SK-N-SH treated with all-trans-retinoic acid at 6 μM for 48 hours (cell line): Measurements from ENCODE around the gene PLEKHA1.

Experiments
- ATAC-seq: fragments of 200-7000 bp; cut with Tn5 transposase; 3 replicates; pipeline ENCODE4 v1.9.1; 2020; ENCODE audit warnings: mild to moderate bottlenecking, moderate library complexity
- ARNTL ChIP-seq: fragments of 450-650 bp; formaldehyde crosslinking; IDR thresholded peaks from 2 replicates; pipeline ENCODE4 v1.5.0; 2020; ENCODE audit warnings: low read depth, mild to moderate bottlenecking, moderate library complexity, borderline replicate concordance
- BACH2 ChIP-seq: fragments of 250-450 bp; sonication (Bioruptor Pico); IDR thresholded peaks from 2 replicates; pipeline ENCODE4 v1.9.0; 2021; ENCODE audit warnings: mild to moderate bottlenecking, borderline replicate concordance
- CSDC2 ChIP-seq: fragments of 250-450 bp; sonication (Bioruptor Pico); IDR thresholded peaks from 2 replicates; pipeline ENCODE4 v1.5.0; 2020; ENCODE audit warnings: mild to moderate bottlenecking, moderate library complexity
- GLIS3 ChIP-seq: fragments of 250-450 bp; sonication (Bioruptor Pico); IDR thresholded peaks from 2 replicates; pipeline ENCODE4 v1.5.0; 2020; ENCODE audit warnings: mild to moderate bottlenecking, moderate library complexity
- ISL1 ChIP-seq: fragments of 250-450 bp; sonication (Bioruptor Pico); IDR thresholded peaks from 2 replicates; pipeline ENCODE4 v2.1.2; 2022; ENCODE audit warnings: mild to moderate bottlenecking, moderate library complexity
- OSR1 ChIP-seq: fragments of 250-450 bp; sonication (Bioruptor Pico); IDR thresholded peaks from 2 replicates; pipeline ENCODE4 v1.8.0; 2022; ENCODE audit warnings: moderate library complexity, mild to moderate bottlenecking, inconsistent platforms
- PPARA ChIP-seq: fragments of 250-450 bp; sonication (Bioruptor Pico); IDR thresholded peaks from 2 replicates; pipeline ENCODE4 v1.5.0; 2020; ENCODE audit warnings: mild to moderate bottlenecking, borderline replicate concordance
- SNAI2 ChIP-seq: fragments of 250-450 bp; sonication (Bioruptor Pico); IDR thresholded peaks from 2 replicates; pipeline ENCODE4 v1.5.0; 2020; ENCODE audit warnings: mild to moderate bottlenecking, moderate library complexity
- TOX ChIP-seq: fragments of 250-450 bp; sonication (Bioruptor Pico); IDR thresholded peaks from 2 replicates; pipeline ENCODE4 v1.8.0; 2021; ENCODE audit warnings: mild to moderate bottlenecking, moderate library complexity, borderline replicate concordance
- ZC3H10 ChIP-seq: fragments of 250-450 bp; sonication (Bioruptor Pico); IDR thresholded peaks from 2 replicates; pipeline ENCODE4 v1.5.1; 2021; ENCODE audit warnings: mild to moderate bottlenecking, moderate library complexity
- ZFP3 ChIP-seq: fragments of 250-450 bp; sonication (Bioruptor Pico); IDR thresholded peaks from 2 replicates; pipeline ENCODE4 v1.5.0; 2020; ENCODE audit warnings: mild to moderate bottlenecking, moderate library complexity
- ZFP30 ChIP-seq: fragments of 450-650 bp; formaldehyde crosslinking; IDR thresholded peaks from 2 replicates; pipeline ENCODE4 v1.5.0; 2022; ENCODE audit warnings: mild to moderate bottlenecking, moderate library complexity
- TF ChIP-seq, protein P1 (sequence below): fragments of 250-450 bp; sonication (Bioruptor Pico); IDR thresholded peaks from 2 replicates; pipeline ENCODE4 v1.5.1; 2020; ENCODE audit warnings: low read depth, mild to moderate bottlenecking, moderate library complexity
- TF ChIP-seq, protein P2 (sequence below): fragments of 250-450 bp; sonication (Bioruptor Pico); IDR thresholded peaks from 2 replicates; pipeline ENCODE4 v1.8.0; 2020; ENCODE audit warnings: mild to moderate bottlenecking, moderate library complexity, borderline replicate concordance
- TF ChIP-seq, protein P3 (sequence below): fragments of 250-450 bp; sonication (Bioruptor Pico); IDR thresholded peaks from 2 replicates; pipeline ENCODE4 v1.8.0; 2021; ENCODE audit warnings: low read depth, mild to moderate bottlenecking, moderate library complexity, borderline replicate concordance
- TF ChIP-seq, protein P4 (sequence below): fragments of 250-450 bp; sonication (Bioruptor Pico); IDR thresholded peaks from 2 replicates; pipeline ENCODE4 v1.5.1; 2021; ENCODE audit warnings: mild to moderate bottlenecking, moderate library complexity
- TF ChIP-seq, protein P5 (sequence below): fragments of 250-450 bp; sonication (Bioruptor Pico); IDR thresholded peaks from 2 replicates; pipeline ENCODE4 v1.5.0; 2020; ENCODE audit warnings: mild to moderate bottlenecking, moderate library complexity

PLEKHA1 gene

DNA sequence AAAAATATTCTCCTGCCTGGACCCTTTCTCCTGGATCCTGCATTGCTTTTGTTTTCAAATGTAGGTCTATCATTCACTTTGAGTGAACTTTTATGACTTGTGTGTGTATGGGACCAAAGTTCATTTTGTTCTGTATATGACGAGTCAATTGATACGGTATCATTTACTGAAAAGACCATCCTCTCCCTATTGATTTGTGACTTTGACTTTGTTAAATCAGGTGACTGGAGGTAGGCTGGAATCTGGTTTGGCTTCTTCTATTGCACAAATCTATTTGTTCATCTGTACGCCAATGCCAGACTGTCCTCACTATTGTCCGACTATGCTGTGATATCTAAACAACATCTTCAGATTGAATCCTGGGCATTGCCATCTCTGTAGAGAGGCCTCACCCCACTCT is 74.6 kb downstream of the PLEKHA1 start:
- no peak for TF ChIP-seq ISL1 (CRISPR knock-in tag)
- TF ChIP-seq BACH2: no peak
- TF ChIP-seq, protein P1, sequence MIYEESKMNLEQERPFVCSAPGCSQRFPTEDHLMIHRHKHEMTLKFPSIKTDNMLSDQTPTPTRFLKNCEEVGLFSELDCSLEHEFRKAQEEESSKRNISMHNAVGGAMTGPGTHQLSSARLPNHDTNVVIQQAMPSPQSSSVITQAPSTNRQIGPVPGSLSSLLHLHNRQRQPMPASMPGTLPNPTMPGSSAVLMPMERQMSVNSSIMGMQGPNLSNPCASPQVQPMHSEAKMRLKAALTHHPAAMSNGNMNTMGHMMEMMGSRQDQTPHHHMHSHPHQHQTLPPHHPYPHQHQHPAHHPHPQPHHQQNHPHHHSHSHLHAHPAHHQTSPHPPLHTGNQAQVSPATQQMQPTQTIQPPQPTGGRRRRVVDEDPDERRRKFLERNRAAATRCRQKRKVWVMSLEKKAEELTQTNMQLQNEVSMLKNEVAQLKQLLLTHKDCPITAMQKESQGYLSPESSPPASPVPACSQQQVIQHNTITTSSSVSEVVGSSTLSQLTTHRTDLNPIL: no peak
- TF ChIP-seq, protein P2, sequence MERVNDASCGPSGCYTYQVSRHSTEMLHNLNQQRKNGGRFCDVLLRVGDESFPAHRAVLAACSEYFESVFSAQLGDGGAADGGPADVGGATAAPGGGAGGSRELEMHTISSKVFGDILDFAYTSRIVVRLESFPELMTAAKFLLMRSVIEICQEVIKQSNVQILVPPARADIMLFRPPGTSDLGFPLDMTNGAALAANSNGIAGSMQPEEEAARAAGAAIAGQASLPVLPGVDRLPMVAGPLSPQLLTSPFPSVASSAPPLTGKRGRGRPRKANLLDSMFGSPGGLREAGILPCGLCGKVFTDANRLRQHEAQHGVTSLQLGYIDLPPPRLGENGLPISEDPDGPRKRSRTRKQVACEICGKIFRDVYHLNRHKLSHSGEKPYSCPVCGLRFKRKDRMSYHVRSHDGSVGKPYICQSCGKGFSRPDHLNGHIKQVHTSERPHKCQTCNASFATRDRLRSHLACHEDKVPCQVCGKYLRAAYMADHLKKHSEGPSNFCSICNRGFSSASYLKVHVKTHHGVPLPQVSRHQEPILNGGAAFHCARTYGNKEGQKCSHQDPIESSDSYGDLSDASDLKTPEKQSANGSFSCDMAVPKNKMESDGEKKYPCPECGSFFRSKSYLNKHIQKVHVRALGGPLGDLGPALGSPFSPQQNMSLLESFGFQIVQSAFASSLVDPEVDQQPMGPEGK: no peak
- TF ChIP-seq, protein P3, sequence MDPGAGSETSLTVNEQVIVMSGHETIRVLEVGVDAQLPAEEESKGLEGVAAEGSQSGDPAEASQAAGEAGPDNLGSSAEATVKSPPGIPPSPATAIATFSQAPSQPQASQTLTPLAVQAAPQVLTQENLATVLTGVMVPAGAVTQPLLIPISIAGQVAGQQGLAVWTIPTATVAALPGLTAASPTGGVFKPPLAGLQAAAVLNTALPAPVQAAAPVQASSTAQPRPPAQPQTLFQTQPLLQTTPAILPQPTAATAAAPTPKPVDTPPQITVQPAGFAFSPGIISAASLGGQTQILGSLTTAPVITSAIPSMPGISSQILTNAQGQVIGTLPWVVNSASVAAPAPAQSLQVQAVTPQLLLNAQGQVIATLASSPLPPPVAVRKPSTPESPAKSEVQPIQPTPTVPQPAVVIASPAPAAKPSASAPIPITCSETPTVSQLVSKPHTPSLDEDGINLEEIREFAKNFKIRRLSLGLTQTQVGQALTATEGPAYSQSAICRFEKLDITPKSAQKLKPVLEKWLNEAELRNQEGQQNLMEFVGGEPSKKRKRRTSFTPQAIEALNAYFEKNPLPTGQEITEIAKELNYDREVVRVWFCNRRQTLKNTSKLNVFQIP (CRISPR knock-in tag): no peak
- TF ChIP-seq ZFP3: no peak
- no peak for TF ChIP-seq ZC3H10 (CRISPR knock-in tag)
- no peak for TF ChIP-seq TOX (CRISPR knock-in tag)
- TF ChIP-seq CSDC2: no peak
- TF ChIP-seq, protein P4, sequence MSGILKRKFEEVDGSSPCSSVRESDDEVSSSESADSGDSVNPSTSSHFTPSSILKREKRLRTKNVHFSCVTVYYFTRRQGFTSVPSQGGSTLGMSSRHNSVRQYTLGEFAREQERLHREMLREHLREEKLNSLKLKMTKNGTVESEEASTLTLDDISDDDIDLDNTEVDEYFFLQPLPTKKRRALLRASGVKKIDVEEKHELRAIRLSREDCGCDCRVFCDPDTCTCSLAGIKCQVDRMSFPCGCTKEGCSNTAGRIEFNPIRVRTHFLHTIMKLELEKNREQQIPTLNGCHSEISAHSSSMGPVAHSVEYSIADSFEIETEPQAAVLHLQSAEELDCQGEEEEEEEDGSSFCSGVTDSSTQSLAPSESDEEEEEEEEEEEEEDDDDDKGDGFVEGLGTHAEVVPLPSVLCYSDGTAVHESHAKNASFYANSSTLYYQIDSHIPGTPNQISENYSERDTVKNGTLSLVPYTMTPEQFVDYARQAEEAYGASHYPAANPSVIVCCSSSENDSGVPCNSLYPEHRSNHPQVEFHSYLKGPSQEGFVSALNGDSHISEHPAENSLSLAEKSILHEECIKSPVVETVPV (CRISPR knock-in tag): no peak
- TF ChIP-seq ARNTL: no peak
- TF ChIP-seq OSR1 (CRISPR knock-in tag): no peak
- TF ChIP-seq PPARA: no peak
- TF ChIP-seq, protein P5, sequence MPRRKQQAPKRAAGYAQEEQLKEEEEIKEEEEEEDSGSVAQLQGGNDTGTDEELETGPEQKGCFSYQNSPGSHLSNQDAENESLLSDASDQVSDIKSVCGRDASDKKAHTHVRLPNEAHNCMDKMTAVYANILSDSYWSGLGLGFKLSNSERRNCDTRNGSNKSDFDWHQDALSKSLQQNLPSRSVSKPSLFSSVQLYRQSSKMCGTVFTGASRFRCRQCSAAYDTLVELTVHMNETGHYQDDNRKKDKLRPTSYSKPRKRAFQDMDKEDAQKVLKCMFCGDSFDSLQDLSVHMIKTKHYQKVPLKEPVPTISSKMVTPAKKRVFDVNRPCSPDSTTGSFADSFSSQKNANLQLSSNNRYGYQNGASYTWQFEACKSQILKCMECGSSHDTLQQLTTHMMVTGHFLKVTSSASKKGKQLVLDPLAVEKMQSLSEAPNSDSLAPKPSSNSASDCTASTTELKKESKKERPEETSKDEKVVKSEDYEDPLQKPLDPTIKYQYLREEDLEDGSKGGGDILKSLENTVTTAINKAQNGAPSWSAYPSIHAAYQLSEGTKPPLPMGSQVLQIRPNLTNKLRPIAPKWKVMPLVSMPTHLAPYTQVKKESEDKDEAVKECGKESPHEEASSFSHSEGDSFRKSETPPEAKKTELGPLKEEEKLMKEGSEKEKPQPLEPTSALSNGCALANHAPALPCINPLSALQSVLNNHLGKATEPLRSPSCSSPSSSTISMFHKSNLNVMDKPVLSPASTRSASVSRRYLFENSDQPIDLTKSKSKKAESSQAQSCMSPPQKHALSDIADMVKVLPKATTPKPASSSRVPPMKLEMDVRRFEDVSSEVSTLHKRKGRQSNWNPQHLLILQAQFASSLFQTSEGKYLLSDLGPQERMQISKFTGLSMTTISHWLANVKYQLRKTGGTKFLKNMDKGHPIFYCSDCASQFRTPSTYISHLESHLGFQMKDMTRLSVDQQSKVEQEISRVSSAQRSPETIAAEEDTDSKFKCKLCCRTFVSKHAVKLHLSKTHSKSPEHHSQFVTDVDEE (CRISPR knock-in tag): no peak
- no peak for ATAC-seq

DNA sequence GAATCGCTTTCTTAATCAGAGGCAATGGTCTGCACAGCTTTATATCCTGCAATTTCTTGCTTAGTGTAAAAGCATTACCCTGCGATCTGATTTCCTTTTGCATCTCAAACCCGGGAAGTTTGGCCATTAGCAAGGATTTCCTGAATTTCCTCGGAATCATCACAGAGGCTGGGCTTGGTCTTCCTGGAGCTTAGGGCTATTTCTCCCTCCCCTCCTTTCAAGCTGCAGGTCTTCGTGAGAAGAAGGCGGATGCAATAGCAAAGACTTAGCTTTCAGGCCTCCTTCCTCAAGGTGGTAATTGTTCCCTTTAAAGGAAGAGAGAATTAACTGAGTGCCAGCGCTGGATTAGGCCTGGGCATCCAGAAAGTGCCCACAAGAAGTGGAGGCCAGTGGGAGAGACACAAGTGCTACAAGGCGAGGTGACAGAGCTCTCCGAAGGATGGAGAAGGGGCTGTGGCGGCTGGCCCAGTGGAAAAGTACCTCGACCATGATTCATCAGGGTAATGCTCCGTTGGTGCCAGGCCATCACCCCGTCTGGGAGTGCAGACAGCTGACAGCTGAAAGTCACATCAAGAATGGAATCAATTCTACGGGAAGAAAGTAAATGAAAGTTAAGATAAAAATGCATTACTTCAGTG is 76.0 kb downstream of the PLEKHA1 start:
- TF ChIP-seq ISL1 (CRISPR knock-in tag): 0 out of 2 replicates have a peak, but pooled peaks have one; percentile 10
- TF ChIP-seq GLIS3 (CRISPR knock-in tag): no peak
- ATAC-seq: peak; percentile 62

DNA sequence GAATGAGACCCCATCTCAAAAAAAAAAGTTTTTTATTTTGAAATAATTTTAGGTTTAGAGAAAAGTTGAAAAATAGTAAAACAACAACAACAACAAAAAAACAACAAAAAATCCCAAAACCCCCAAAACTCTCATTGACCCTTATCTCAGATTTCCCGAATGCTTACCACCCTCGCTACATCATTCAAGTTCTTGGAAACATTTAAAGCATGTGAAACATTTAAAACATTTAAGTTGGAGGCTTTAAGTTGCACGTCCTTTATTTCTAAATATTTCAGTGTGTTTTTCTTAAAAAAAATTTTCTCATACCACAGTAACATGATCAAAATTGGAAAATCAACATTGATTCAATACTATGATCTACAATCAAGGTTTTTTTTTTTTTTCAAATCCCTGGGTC is 79.6 kb downstream of the PLEKHA1 start:
- no peak for TF ChIP-seq GLIS3 (CRISPR knock-in tag)
- TF ChIP-seq, protein P4 (CRISPR knock-in tag): no peak
- no peak for TF ChIP-seq BACH2
- TF ChIP-seq, protein P2: no peak
- TF ChIP-seq TOX (CRISPR knock-in tag): no peak
- TF ChIP-seq ZFP30 (CRISPR knock-in tag): no peak
- TF ChIP-seq, protein P5 (CRISPR knock-in tag): no peak
- TF ChIP-seq ZFP3: no peak
- no peak for TF ChIP-seq ISL1 (CRISPR knock-in tag)
- TF ChIP-seq SNAI2 (CRISPR knock-in tag): no peak
- no peak for TF ChIP-seq PPARA
- no peak for TF ChIP-seq OSR1 (CRISPR knock-in tag)
- TF ChIP-seq, protein P3 (CRISPR knock-in tag): no peak

More for the DNA sequence above, 79.6 kb downstream of the PLEKHA1 start:
- ATAC-seq: no peak
